ENCODE results near the gene ARL4C. TPM values are rescaled to one million over a fixed set of nuclear protein-coding genes. Genes with fewer than 3 reads are reported as not detected.
A peak's percentile ranks its signal among the peaks of the same experiment; 100 is the strongest.

Gene ARL4C
- total RNA-seq, 1 experiment from 2014 or later: 43.2 TPM

- no peak for DNase-seq (ENCODE audit: low read depth)
These were observed 6.0 kb upstream of the ARL4C start for GRCh38 chr2:234502919-234503285.

GRCh38 chr2:234502285-234502918 is 5.5 kb upstream of the ARL4C start:
- peak; percentile 86 for DNase-seq (ENCODE audit: low read depth)
- in situ Hi-C loops (cut with HindIII; ENCODE audit: low pct_unique_long_range_greater_than_20kb, low sequenced_read_pairs): no loop called here

More at GRCh38 chr2:234502919-234503285, 6.0 kb upstream of the ARL4C start:
- in situ Hi-C loops (cut with HindIII; ENCODE audit: low pct_unique_long_range_greater_than_20kb, low sequenced_read_pairs): no loop called here

DNA sequence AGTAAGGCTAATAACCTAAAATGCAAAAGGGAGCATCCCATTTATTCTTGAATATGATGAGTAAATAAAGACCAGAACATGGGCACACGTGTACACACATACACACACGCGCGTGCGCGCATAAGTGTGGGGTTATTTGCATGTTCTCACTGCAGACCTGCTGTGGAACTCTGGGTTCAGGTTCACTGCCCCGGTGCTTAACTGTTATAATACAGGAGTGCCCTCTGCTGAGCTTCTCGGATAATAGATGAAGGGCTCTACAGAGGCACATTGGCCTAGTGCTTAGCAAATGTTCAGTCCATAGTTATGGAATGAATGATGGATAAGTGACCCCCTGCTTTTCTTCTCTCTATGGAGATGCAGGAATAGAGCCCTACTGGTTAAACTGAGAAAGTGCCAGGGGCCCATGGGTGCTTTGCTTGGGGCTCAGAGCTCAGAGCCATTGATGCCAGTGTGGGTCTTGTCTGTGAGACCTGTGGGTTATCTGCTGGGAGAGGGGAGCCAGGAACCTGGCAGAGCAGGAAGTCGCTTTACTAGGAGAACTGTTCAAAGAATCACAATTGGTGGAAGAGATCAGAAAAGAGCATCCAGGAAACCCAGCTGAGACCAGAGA is 3.6 kb upstream of the ARL4C start:
- in situ Hi-C loops (cut with HindIII; ENCODE audit: low pct_unique_long_range_greater_than_20kb, low sequenced_read_pairs): no loop called here
- DNase-seq (ENCODE audit: low read depth): peak; percentile 53

DNA sequence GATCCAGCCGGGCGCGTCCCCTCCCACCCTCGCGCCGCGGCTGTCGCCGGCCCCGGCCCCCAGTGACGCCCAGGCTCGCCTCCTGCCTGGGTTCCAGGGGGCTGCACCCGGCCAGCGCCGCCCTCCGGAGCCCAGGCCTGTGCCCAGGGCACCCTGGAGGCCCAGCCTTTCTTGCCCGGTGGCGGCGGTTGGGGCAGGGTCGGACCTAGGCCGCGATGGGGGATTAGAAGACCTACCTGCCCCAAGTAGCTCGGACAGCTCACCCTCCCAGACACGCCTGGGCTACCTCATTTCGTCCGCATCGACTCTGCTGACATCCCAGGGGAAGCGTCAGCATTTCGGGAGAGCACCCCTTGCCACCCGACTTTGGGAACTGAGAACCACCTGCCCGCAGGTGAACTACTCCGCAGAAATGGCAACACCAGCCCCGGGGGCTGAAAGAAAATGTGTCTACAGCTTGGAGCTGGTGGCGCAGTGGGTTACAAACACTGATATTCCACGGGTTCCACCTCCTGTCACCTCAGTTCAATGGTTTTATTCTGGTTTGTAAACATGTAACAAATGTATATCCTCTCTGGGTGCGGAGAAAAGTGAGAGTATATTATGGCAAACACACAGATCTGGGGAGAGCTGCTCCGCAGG is 834 bp upstream of the ARL4C start:
- in situ Hi-C loops (cut with HindIII; ENCODE audit: low pct_unique_long_range_greater_than_20kb, low sequenced_read_pairs): no loop called here
- no peak for DNase-seq (ENCODE audit: low read depth)

GRCh38 chr2:234496055-234496834 is 636 bp downstream of the ARL4C start:
- in situ Hi-C loops (cut with HindIII; ENCODE audit: low pct_unique_long_range_greater_than_20kb, low sequenced_read_pairs): no loop called here
- peak; percentile 49 for DNase-seq (ENCODE audit: low read depth)

DNA sequence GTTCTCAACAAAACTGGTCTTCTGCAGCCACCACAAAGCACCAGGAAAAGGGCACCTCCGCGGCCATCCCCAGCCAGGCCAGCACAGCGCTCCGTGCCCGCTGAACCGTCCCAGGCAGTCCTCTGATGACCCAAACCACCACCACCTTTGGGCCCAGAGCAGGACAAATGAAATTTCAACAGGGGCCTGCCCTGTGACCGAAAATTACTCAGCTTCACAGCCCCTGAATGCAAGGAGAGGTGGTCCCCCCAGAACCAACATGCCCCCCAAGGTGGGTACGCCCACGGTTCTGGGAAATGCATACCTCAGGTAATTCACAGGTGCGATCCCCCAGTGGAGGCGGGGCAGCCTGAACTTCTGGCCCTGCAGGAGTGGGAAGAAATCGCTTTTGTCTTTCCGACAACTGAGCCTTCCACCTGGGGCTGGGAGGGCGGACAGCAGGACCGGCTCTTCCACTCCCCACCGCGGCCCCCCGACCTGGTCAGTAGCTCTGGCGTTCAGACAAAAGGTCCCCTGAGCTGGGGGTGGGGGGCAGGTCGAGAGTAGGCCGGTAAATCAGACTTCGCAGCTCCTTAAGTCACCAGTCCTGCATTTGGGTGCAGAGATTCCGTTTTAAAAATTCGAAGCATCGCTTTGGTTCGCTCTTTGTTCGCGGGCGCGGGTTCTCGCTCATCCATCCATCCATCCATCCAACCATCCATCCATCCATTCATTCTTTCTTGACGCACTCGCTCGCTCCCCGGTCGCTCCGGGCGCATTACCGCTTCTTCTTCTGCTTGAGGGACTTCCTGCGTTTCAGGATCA is 1.4 kb downstream of the ARL4C start:
- in situ Hi-C loops (cut with HindIII; ENCODE audit: low pct_unique_long_range_greater_than_20kb, low sequenced_read_pairs): no loop called here
- no peak for DNase-seq (ENCODE audit: low read depth)

DNA sequence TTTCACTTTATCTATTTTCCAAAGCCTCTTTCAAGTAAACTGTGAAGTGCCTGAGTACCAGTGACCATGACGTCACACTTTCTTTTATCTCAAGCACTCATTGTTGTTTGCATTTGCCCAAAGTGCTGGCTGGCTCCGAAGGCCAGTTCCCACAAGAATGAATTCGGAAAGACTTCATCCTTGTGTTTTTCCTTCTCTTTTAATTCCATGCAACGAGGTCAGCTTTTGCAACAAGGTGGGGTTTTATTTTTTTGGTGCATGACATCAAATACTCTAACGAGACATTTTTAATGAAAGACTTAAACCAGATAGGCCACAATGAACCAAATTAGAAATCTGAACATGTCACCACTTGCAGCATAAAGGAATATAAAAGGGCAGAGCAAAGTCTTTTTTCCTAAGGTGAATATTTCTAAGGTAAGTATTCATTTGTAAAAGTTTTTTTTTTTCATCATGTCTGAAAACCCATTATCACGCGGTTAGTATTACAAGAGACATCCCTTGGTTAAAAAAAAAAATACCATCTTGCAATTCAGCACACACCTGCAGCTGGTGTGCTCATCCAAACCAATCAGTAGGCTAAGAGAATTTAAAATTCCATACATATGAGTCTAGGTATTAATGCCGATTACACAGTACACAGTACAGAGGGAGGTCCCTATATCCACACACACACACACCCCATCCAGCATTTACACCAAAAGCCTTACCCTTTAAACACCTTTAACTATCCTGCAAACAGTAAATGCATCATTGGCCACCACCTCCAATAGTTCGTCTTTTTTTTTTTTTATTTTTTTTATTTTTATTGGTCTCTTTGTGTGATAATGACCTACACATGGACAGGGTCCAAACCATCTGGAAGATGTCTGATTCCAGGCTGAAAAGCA is 2.3 kb downstream of the ARL4C start:
- in situ Hi-C loops (cut with HindIII; ENCODE audit: low pct_unique_long_range_greater_than_20kb, low sequenced_read_pairs): no loop called here

GRCh38 chr2:234493796-234494195 is 3.1 kb downstream of the ARL4C start:
- in situ Hi-C loops (cut with HindIII; ENCODE audit: low pct_unique_long_range_greater_than_20kb, low sequenced_read_pairs): no loop called here
- DNase-seq (ENCODE audit: low read depth): no peak

More for the DNA sequence above, 2.3 kb downstream of the ARL4C start:
- peak; percentile 32 for DNase-seq (ENCODE audit: low read depth)

DNA sequence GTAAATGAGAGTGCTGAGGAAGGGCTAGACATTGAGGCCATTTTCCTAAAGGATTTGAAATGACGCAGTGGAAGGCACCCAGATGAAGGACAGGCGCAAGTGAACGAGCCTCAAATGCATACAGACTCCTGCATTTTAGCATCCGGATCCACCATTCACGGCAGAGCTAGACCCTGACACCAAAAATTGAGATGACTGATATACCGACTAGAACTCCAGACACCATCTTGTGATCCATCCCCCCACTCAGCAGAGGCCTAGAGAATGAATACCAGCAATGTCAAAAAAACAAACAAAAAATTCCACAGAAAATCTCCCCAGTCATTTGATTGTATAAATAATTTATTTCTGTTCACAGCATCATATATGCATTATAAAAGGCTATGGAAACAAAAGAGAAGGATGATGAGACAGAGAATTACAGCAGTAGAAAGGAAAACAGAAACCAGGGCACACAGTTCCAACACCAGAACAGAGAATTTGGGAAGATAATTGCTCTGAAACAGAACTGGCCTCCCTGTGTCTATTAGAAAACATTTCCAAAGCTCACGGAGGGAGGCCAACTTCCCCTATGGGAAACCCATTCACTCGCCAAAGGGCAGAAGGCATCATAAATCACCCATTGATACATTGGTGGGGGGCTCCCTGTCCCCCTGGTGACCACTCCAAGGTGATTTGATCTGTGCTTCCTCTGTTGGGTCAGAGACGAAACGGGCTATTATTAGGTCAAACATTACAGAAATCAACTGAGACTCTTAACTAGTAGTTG is 4.0 kb downstream of the ARL4C start:
- in situ Hi-C loops (cut with HindIII; ENCODE audit: low pct_unique_long_range_greater_than_20kb, low sequenced_read_pairs): no loop called here
- peak; percentile 28 for DNase-seq (ENCODE audit: low read depth)

GRCh38 chr2:234491897-234492296 is 5.0 kb downstream of the ARL4C start:
- in situ Hi-C loops (cut with HindIII; ENCODE audit: low pct_unique_long_range_greater_than_20kb, low sequenced_read_pairs): no loop called here
- peak; percentile 36 for DNase-seq (ENCODE audit: low read depth)

DNA sequence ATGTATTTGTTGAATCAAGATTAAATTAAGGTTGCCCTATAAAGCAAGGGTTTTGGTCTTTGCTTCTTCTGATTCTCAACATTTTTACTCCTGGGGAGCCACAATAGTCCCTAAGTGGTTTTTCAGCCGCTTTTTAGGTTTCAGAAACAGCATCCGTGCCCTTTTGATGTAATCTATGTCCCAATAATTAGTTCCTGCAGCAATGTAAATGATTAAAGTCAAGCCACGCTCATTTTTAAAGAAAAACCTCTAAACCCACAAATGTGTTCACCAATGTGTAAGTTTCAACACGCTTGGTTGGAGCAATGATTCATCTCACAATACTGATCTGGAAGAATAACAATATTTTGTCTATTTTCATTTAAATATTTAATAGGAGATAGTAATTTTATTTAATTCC is 5.6 kb downstream of the ARL4C start:
- DNase-seq (ENCODE audit: low read depth): no peak
- in situ Hi-C loops (cut with HindIII; ENCODE audit: low pct_unique_long_range_greater_than_20kb, low sequenced_read_pairs): no loop called here

DNA sequence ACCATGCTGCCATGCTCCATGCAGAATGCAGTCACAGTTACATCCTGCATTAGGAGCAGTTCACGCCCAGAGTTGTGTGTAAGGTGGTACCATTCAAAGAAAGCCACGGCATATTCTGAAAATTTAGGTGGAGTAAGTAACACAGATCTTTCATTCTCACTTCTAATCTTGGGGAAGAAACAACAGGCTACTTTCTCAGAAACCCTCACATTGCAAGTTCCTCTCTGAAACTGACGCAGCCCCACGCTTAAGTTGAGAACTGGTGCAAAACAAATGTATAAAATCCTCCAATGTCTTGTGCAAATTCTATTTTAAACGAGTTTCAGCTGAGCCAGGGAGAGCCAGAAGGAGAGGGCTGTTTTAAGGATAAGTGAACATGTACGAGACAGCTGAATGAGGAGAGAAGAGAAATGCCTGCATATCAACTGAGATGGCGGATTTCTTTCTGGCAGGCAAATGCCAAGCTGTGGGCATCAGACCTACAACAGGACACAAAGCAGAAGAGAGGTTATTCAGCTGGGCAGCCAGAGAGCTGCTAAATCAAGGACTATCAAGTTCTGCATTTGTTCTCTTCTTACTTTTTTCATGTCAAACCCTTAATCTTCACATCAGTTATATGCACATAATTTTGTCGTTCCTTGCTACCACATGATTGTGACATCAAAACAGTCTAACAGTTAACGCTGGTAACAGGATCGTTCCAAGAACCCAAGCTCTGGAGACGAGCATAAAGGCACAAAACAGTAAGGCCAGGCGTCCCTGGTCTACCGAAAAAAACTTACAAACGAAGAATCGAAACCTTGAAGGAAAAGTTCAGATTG is 6.4 kb downstream of the ARL4C start:
- no peak for DNase-seq (ENCODE audit: low read depth)
- in situ Hi-C loops (cut with HindIII; ENCODE audit: low pct_unique_long_range_greater_than_20kb, low sequenced_read_pairs): no loop called here

- DNase-seq (ENCODE audit: low read depth): no peak
These were observed 7.9 kb downstream of the ARL4C start for GRCh38 chr2:234488913-234489451.

DNA sequence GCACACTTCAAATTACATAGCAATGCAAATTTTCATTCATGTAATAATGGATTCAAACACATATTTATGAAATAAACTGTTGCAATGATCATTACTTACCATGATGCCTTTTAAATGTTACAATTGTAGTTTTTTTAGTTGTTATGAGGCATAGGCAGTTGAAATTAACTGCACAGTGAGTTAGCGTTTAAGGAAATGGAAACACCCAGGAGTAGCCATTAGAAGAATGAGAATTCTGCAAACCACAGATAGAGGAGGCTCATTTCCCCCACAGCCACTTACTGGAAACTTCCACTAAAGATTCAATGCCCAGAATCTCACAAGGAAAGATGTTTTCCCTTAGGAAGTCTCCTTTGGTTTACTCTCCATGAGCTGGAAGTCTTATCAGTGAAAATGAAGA is 8.4 kb downstream of the ARL4C start:
- DNase-seq (ENCODE audit: low read depth): no peak
- in situ Hi-C loops (cut with HindIII; ENCODE audit: low pct_unique_long_range_greater_than_20kb, low sequenced_read_pairs): no loop called here

More at GRCh38 chr2:234488913-234489451, 7.9 kb downstream of the ARL4C start:
- in situ Hi-C loops (cut with HindIII; ENCODE audit: low pct_unique_long_range_greater_than_20kb, low sequenced_read_pairs): no loop called here

GRCh38 chr2:234487356-234487755 is 9.5 kb downstream of the ARL4C start:
- DNase-seq (ENCODE audit: low read depth): no peak
- in situ Hi-C loops (cut with HindIII; ENCODE audit: low pct_unique_long_range_greater_than_20kb, low sequenced_read_pairs): no loop called here

Measured in Caki2 (cell line).